ENCODE measurements around the gene TMEM106B.

DNA sequence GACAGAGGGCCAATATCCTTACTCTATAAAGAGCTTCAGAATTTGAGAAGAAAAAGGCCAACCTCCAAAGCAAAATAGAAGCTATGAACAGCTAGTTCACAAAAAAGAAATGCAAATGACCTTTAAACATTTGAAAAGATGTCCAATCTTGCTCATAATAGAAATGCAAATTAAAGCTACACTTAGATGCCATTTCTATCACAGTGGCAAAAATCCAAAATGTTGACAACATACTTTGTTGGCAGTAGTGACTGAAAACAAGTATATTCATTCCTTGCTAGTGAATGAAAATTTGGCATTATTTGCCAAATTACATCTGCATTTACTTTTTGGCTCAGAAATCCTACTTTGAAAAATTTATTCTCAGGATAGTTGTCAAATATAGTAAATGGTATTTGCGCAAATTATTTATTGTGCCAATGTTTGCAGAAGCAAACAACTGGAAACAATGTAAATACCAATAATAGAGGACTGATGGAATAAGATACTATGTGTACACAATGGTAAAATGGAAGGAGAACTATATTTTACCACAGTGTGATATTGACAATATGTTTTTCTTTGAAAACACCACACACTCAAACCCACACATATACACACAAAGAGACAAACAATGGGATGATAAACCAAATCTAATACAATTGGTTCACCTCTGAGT lies 9.4 kb downstream of the TMEM106B start:
- TF ChIP-seq, protein P1, sequence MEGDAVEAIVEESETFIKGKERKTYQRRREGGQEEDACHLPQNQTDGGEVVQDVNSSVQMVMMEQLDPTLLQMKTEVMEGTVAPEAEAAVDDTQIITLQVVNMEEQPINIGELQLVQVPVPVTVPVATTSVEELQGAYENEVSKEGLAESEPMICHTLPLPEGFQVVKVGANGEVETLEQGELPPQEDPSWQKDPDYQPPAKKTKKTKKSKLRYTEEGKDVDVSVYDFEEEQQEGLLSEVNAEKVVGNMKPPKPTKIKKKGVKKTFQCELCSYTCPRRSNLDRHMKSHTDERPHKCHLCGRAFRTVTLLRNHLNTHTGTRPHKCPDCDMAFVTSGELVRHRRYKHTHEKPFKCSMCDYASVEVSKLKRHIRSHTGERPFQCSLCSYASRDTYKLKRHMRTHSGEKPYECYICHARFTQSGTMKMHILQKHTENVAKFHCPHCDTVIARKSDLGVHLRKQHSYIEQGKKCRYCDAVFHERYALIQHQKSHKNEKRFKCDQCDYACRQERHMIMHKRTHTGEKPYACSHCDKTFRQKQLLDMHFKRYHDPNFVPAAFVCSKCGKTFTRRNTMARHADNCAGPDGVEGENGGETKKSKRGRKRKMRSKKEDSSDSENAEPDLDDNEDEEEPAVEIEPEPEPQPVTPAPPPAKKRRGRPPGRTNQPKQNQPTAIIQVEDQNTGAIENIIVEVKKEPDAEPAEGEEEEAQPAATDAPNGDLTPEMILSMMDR (IDR thresholded peaks at IDR 0.05; ENCODE audit: poor library complexity), result no peak
- TF ChIP-seq EZH2phosphoT487 (IDR thresholded peaks at IDR 0.05; ENCODE audit: low read depth, severe bottlenecking, unreplicated experiment), result no peak

Measured in hepatocyte (in vitro differentiated cells).